ENCODE data around the gene KIZ. TPM values are rescaled to one million over a fixed set of nuclear protein-coding genes. Genes with fewer than 3 reads are reported as not detected.

The KIZ gene
- total RNA-seq, 2 experiments from 2014 or later = 31.1 to 33.8 TPM

- Mint-ChIP-seq H3K36me3 (ENCODE audit: low read depth) (peaks cover 21% of the 10 kb centered on the region), H3K27me3 (no peaks in the 10 kb centered on the region), H3K4me3 (no peak overlapping the region), H3K9me3 (no peaks in the 10 kb centered on the region), H3K4me1 (ENCODE audit: low read depth) (peaks cover 33% of the 10 kb centered on the region), H3K27ac (no peak overlapping the region)
- CTCF ChIA-PET = no interaction called here
- intact Hi-C loops (cut with DNase I, micrococcal nuclease) = no loop called here
- DNase-seq (no peak), ATAC-seq (ENCODE audit: poor library complexity) (no peak)
- no peaks in the 10 kb centered on the region for H3K36me3 ChIP-seq (ENCODE audit: insufficient read depth, low read length)
- peaks cover 6% of the 10 kb centered on the region for H3K4me1 ChIP-seq (ENCODE audit: insufficient read depth, low read length)
- POLR2A ChIA-PET = interaction anchor here (0.6 kb wide), 1 partner anchor 218 kb away, joined by 3 read pairs; no protein-coding TSS in a partner anchor
- H3K27me3 ChIP-seq (ENCODE audit: control insufficient read depth in 1 of 2, insufficient read depth in 2 of 2, low read length in 2 of 2) = no peaks in the 10 kb centered on the region
- H3K27ac ChIP-seq (ENCODE audit: low read depth in 1 of 2, low read length in 2 of 2) = no peak overlapping the region
- peaks cover 0 to 6% of the 10 kb centered on the region in 2 experiments for H3K9me3 ChIP-seq (ENCODE audit: control insufficient read depth in 1 of 2, insufficient read depth in 1 of 2, low read length in 2 of 2)
- no peak overlapping the region for H3K4me3 ChIP-seq (ENCODE audit: low read length)
- no peak for TF ChIP-seq CTCF (IDR thresholded peaks at IDR 0.05)
Measured at GRCh38 chr20:21177767-21178166, 51.9 kb downstream of the KIZ start.

DNA sequence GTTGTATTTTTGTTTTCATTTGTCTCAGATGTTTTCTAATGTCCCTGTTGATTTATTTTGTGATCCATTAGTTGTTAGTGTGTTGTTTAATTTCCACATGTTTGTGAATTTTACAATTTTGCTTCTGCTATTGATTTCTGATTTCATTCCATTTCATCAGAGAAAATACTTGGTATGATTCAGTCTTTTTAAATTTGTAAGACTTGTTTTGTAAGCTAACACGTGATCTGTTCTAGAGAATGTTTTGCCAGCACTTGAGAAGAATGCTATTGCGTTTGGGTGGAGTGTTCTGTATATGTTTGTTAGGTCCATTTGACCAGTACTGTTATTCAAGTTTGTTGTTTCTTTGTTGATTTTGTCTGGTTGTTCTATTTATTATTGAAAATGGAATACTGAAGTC lies 53.9 kb downstream of the KIZ start:
- ChIA-PET CTCF (no interaction called here), POLR2A (no interaction called here)
- Mint-ChIP-seq H3K27me3 (no peaks in the 10 kb centered on the region), H3K36me3 (ENCODE audit: low read depth) (peaks cover 25% of the 10 kb centered on the region), H3K9me3 (no peaks in the 10 kb centered on the region), H3K4me1 (ENCODE audit: low read depth) (peaks cover 24% of the 10 kb centered on the region), H3K27ac (no peak overlapping the region), H3K4me3 (no peak overlapping the region)
- intact Hi-C loops (cut with DNase I, micrococcal nuclease) = no loop called here
- DNase-seq (no peak), ATAC-seq (ENCODE audit: poor library complexity) (no peak)
- no peaks in the 10 kb centered on the region for H3K36me3 ChIP-seq (ENCODE audit: insufficient read depth, low read length)
- peaks cover 0 to 6% of the 10 kb centered on the region in 2 experiments for H3K9me3 ChIP-seq (ENCODE audit: control insufficient read depth in 1 of 2, insufficient read depth in 1 of 2, low read length in 2 of 2)
- no peak for TF ChIP-seq CTCF (IDR thresholded peaks at IDR 0.05)
- no peak overlapping the region for H3K27ac ChIP-seq (ENCODE audit: low read depth in 1 of 2, low read length in 2 of 2)
- no peak overlapping the region for H3K4me3 ChIP-seq (ENCODE audit: low read length)
- H3K27me3 ChIP-seq (ENCODE audit: control insufficient read depth in 1 of 2, insufficient read depth in 2 of 2, low read length in 2 of 2) = no peaks in the 10 kb centered on the region
- peaks cover 6% of the 10 kb centered on the region for H3K4me1 ChIP-seq (ENCODE audit: insufficient read depth, low read length)

DNA sequence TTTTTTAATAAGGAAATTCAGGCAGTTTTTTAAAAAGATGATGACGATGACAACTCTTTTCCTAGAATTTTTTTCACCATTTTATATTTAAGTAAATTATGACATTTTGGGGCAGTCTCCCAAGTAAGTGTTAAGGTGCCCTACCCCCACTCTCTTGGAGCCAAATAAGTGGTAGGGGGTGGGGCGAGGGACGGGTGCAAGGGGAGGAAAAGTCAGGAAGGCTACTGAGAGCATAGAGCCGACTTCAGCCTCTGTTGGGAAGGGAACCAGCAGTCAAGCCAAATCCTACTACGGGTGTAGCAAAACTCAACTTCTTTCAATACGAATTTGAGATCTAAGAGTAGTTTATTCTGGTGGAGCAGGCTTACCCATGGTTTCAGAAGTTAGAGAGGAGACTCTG lies 54.4 kb downstream of the KIZ start:
- no peak for TF ChIP-seq CTCF (IDR thresholded peaks at IDR 0.05)

More for the DNA sequence above, 54.4 kb downstream of the KIZ start:
- H3K27me3 Mint-ChIP-seq = no peaks in the 10 kb centered on the region
- H3K4me1 Mint-ChIP-seq (ENCODE audit: low read depth) = peaks cover 19% of the 10 kb centered on the region
- ChIA-PET POLR2A (no interaction called here), CTCF (no interaction called here)
- H3K27ac Mint-ChIP-seq = no peak overlapping the region
- peaks cover 29% of the 10 kb centered on the region for H3K36me3 Mint-ChIP-seq (ENCODE audit: low read depth)
- DNase-seq (no peak), ATAC-seq (ENCODE audit: poor library complexity) (no peak)
- intact Hi-C loops (cut with DNase I, micrococcal nuclease) = no loop called here
- no peak overlapping the region for H3K4me3 Mint-ChIP-seq
- Histone ChIP-seq H3K4me3 (ENCODE audit: low read length) (no peak overlapping the region), H3K4me1 (ENCODE audit: insufficient read depth, low read length) (peaks cover 5% of the 10 kb centered on the region), H3K36me3 (ENCODE audit: insufficient read depth, low read length) (no peaks in the 10 kb centered on the region), H3K27ac (ENCODE audit: low read depth in 1 of 2, low read length in 2 of 2) (no peak overlapping the region), H3K9me3 (ENCODE audit: control insufficient read depth in 1 of 2, insufficient read depth in 1 of 2, low read length in 2 of 2) (peaks cover 0 to 6% of the 10 kb centered on the region in 2 experiments), H3K27me3 (ENCODE audit: control insufficient read depth in 1 of 2, insufficient read depth in 2 of 2, low read length in 2 of 2) (no peaks in the 10 kb centered on the region)
- H3K9me3 Mint-ChIP-seq = no peaks in the 10 kb centered on the region
